ENCODE data around the gene MAST4.

The MAST4 gene

DNA sequence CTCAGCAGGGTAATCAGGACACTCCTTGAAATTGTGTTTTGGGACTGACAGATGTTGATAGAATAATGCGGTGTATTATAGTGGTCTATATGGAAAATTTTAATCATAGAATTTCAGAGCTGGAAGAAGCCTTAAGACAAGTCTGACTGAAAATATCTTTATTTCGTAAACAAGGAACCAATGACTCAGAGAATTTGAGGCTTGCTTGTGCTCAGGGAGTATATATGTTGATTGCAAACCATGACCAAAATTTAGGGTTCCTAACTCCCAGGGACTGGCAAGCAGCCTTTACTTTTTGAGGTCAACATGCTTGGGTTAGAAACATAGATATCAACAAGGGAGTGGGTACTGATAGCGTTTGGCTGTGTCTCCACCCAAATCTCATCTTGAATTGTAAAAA lies 313.2 kb downstream of the MAST4 start:
- H3K4me2 ChIP-seq (ENCODE audit: low read length), result no peak overlapping the region
- H3K36me3 ChIP-seq (ENCODE audit: control insufficient read depth, low read length), result no peaks in the 10 kb centered on the region
- no peaks in the 10 kb centered on the region for H3K4me1 ChIP-seq (ENCODE audit: control insufficient read depth, low read length)
- no peak for TF ChIP-seq EZH2phosphoT487 (IDR thresholded peaks at IDR 0.05; ENCODE audit: borderline replicate concordance, low read length)
- TF ChIP-seq, protein P1, sequence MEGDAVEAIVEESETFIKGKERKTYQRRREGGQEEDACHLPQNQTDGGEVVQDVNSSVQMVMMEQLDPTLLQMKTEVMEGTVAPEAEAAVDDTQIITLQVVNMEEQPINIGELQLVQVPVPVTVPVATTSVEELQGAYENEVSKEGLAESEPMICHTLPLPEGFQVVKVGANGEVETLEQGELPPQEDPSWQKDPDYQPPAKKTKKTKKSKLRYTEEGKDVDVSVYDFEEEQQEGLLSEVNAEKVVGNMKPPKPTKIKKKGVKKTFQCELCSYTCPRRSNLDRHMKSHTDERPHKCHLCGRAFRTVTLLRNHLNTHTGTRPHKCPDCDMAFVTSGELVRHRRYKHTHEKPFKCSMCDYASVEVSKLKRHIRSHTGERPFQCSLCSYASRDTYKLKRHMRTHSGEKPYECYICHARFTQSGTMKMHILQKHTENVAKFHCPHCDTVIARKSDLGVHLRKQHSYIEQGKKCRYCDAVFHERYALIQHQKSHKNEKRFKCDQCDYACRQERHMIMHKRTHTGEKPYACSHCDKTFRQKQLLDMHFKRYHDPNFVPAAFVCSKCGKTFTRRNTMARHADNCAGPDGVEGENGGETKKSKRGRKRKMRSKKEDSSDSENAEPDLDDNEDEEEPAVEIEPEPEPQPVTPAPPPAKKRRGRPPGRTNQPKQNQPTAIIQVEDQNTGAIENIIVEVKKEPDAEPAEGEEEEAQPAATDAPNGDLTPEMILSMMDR (IDR thresholded peaks at IDR 0.05; ENCODE audit: low read depth, low read length, poor library complexity, severe bottlenecking), result no peak
- no peaks in the 10 kb centered on the region for H3F3A ChIP-seq (ENCODE audit: control insufficient read depth, insufficient read depth)
- no peaks in the 10 kb centered on the region for H3K9me2 ChIP-seq (replicated peaks; ENCODE audit: control insufficient read depth, low read length)
- H3K27ac ChIP-seq (ENCODE audit: low read depth, low read length), result no peak overlapping the region
- no peaks in the 10 kb centered on the region for H3K27me3 ChIP-seq (ENCODE audit: control insufficient read depth, low read length)
- H3K79me2 ChIP-seq (ENCODE audit: control insufficient read depth, low read length), result no peaks in the 10 kb centered on the region
- no peaks in the 10 kb centered on the region for H4K20me1 ChIP-seq (ENCODE audit: control insufficient read depth, insufficient read depth, low read depth, low read length)
- no peaks in the 10 kb centered on the region for H3K9me3 ChIP-seq (ENCODE audit: control insufficient read depth, insufficient read depth, low read length)
- H3K4me3 ChIP-seq (ENCODE audit: low read length), result no peak overlapping the region

DNA sequence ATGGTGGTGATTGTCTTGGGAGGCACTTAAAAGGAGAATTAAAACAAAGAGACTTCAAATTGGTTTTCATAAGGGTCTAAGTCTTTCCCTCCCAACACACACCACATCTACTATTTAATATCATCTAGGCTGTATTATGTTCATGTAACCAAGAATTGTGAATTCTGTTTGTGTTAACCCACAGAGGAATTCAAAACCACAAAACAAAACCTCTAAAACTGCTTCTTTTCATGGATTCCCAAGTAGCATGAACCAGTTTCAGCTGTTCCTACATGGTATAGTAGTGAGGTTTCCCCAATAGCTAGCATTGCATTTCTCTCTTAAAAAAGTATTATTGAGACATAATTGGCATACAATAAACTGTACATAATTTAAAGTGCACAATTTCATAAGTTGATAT lies 316.6 kb downstream of the MAST4 start:
- Histone ChIP-seq H3F3A (ENCODE audit: control insufficient read depth, insufficient read depth) (no peaks in the 10 kb centered on the region), H3K9me2 (replicated peaks; ENCODE audit: control insufficient read depth, low read length) (no peaks in the 10 kb centered on the region), H3K27ac (ENCODE audit: low read depth, low read length) (no peak overlapping the region), H3K4me3 (ENCODE audit: low read length) (no peak overlapping the region), H3K4me1 (ENCODE audit: control insufficient read depth, low read length) (no peaks in the 10 kb centered on the region), H4K20me1 (ENCODE audit: control insufficient read depth, insufficient read depth, low read depth, low read length) (no peaks in the 10 kb centered on the region), H3K27me3 (ENCODE audit: control insufficient read depth, low read length) (no peaks in the 10 kb centered on the region), H3K36me3 (ENCODE audit: control insufficient read depth, low read length) (no peaks in the 10 kb centered on the region), H3K4me2 (ENCODE audit: low read length) (no peak overlapping the region), H3K9me3 (ENCODE audit: control insufficient read depth, insufficient read depth, low read length) (no peaks in the 10 kb centered on the region), H3K79me2 (ENCODE audit: control insufficient read depth, low read length) (no peaks in the 10 kb centered on the region)
- TF ChIP-seq, protein P1 (IDR thresholded peaks at IDR 0.05; ENCODE audit: low read depth, low read length, poor library complexity, severe bottlenecking), result no peak
- TF ChIP-seq EZH2phosphoT487 (IDR thresholded peaks at IDR 0.05; ENCODE audit: borderline replicate concordance, low read length), result no peak

DNA sequence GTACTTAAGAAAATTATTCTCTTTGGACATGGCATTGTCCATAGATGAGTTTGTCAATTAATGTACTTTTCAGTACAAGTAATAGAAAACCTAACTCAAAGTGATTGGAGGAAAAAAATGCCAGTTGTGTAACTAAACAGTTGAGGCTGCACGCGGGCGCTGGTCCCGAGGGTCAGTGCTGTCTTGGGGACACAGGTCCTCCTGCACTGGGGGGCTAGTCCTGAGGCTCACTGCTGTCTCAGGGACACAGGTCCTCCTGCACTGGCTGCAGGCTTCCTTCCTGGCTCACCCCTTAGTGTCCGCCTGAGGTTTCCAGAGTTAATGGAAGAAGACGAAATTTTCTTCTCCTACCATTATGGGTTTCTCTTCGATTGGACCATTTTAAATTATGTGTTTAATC lies 319.3 kb downstream of the MAST4 start:
- TF ChIP-seq, protein P1 (IDR thresholded peaks at IDR 0.05; ENCODE audit: low read depth, low read length, poor library complexity, severe bottlenecking), result no peak
- TF ChIP-seq EZH2phosphoT487 (IDR thresholded peaks at IDR 0.05; ENCODE audit: borderline replicate concordance, low read length), result no peak
- H3K79me2 ChIP-seq (ENCODE audit: control insufficient read depth, low read length), result no peaks in the 10 kb centered on the region
- no peaks in the 10 kb centered on the region for H3K9me2 ChIP-seq (replicated peaks; ENCODE audit: control insufficient read depth, low read length)
- H3K4me2 ChIP-seq (ENCODE audit: low read length), result no peak overlapping the region
- H3K36me3 ChIP-seq (ENCODE audit: control insufficient read depth, low read length), result no peaks in the 10 kb centered on the region
- no peak overlapping the region for H3K4me3 ChIP-seq (ENCODE audit: low read length)
- H3K4me1 ChIP-seq (ENCODE audit: control insufficient read depth, low read length), result no peaks in the 10 kb centered on the region
- no peaks in the 10 kb centered on the region for H3F3A ChIP-seq (ENCODE audit: control insufficient read depth, insufficient read depth)
- no peaks in the 10 kb centered on the region for H4K20me1 ChIP-seq (ENCODE audit: control insufficient read depth, insufficient read depth, low read depth, low read length)
- no peak overlapping the region for H3K27ac ChIP-seq (ENCODE audit: low read depth, low read length)
- H3K9me3 ChIP-seq (ENCODE audit: control insufficient read depth, insufficient read depth, low read length), result no peaks in the 10 kb centered on the region
- H3K27me3 ChIP-seq (ENCODE audit: control insufficient read depth, low read length), result no peaks in the 10 kb centered on the region

DNA sequence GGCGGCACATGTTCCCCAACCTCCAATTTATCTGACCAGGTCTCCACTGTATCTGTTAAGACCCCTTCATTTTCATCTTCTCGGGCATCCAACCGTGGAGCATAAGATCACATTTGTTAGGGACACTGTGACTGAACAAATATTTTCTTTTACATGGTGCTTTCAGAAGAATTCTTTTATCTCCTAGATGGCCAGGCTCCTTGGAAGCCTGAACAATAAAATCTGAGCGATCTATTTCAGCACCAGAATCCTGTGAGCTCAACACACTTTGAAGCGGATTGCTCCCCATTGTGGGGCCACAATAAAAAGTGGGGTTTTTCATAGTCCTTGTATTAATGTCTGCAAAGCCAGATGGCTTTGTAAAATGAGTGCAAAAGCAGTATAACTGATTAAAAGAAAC lies 326.7 kb downstream of the MAST4 start:
- Histone ChIP-seq H3F3A (ENCODE audit: control insufficient read depth, insufficient read depth) (no peaks in the 10 kb centered on the region), H3K27ac (ENCODE audit: low read depth, low read length) (no peak overlapping the region), H3K36me3 (ENCODE audit: control insufficient read depth, low read length) (no peaks in the 10 kb centered on the region), H3K79me2 (ENCODE audit: control insufficient read depth, low read length) (no peaks in the 10 kb centered on the region), H3K9me2 (replicated peaks; ENCODE audit: control insufficient read depth, low read length) (no peaks in the 10 kb centered on the region), H3K27me3 (ENCODE audit: control insufficient read depth, low read length) (no peaks in the 10 kb centered on the region), H3K4me1 (ENCODE audit: control insufficient read depth, low read length) (no peaks in the 10 kb centered on the region), H3K9me3 (ENCODE audit: control insufficient read depth, insufficient read depth, low read length) (no peaks in the 10 kb centered on the region), H3K4me3 (ENCODE audit: low read length) (no peak overlapping the region), H3K4me2 (ENCODE audit: low read length) (no peak overlapping the region), H4K20me1 (ENCODE audit: control insufficient read depth, insufficient read depth, low read depth, low read length) (no peaks in the 10 kb centered on the region)
- TF ChIP-seq, protein P1 (IDR thresholded peaks at IDR 0.05; ENCODE audit: low read depth, low read length, poor library complexity, severe bottlenecking), result no peak
- no peak for TF ChIP-seq EZH2phosphoT487 (IDR thresholded peaks at IDR 0.05; ENCODE audit: borderline replicate concordance, low read length)

Measured in DOHH2 (cell line).